NT2/D1 (cell line): Measurements from ENCODE around the gene OR2AJ1.

Experiments
- YY1 ChIP-seq: IDR thresholded peaks from 2 replicates; pipeline ENCODE4 v1.6.1; 2011; ENCODE audit not compliant: insufficient read length, insufficient read depth
- ZNF274 ChIP-seq: IDR thresholded peaks from 2 replicates; pipeline ENCODE4 v1.6.1; 2011; ENCODE audit warnings: mild to moderate bottlenecking, low read depth, low read length

GRCh38 chr1:247948558-247948957 is 23.9 kb downstream of the OR2AJ1 start, which contains the start of gene OR2L8:
- TF ChIP-seq YY1 (no peak), ZNF274 (no peak)
